ENCODE data around the gene AKR1C8. TPM values are rescaled to one million over a fixed set of nuclear protein-coding genes. Genes with fewer than 3 reads are reported as not detected.
A peak's percentile ranks its signal among the peaks of the same experiment; 100 is the strongest.

Gene AKR1C8
- total and polyA plus RNA-seq, 2 of the 13 experiments (the other 11 are each of a cell fraction or from before 2014, with no cell fraction given): 0.12 TPM; not detected in 1

DNA sequence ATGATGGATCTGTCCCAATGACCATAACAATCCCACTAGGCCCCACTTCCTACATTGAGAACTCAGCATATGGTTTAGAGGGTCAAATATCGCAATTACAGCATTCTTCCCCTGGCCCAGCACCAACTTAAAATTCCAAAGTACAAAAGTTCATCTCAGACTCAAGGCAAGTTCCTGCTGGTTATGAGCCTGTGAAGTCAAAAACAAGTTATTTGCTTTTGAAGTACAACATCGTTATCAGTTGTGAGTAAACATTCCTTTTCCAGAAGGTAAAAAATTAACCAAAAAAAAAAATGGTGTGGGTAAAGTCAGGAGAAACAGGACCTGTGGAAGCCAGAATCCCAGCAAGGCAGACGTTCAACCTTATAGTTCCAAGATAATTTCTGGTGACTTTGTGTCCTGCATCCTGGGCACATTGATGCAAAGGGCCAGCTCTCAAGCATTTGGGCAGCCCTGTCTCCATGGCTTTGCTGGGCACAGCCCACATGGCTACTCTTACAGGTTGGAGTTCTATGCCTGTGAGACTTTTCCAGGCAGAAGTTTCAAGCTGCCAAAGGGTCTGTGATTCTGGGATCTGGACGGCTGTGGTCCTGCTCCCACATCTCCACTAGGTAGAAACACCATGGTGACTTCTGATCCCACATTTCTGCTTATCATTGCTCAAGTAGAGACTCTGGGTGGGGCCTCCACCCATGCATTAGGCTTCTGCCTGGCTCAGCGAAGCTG lies 37.5 kb downstream of the AKR1C8 start (continued):
- TF ChIP-seq, protein P1, sequence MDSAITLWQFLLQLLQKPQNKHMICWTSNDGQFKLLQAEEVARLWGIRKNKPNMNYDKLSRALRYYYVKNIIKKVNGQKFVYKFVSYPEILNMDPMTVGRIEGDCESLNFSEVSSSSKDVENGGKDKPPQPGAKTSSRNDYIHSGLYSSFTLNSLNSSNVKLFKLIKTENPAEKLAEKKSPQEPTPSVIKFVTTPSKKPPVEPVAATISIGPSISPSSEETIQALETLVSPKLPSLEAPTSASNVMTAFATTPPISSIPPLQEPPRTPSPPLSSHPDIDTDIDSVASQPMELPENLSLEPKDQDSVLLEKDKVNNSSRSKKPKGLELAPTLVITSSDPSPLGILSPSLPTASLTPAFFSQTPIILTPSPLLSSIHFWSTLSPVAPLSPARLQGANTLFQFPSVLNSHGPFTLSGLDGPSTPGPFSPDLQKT (CRISPR knock-in tag; IDR thresholded peaks at IDR 0.05; ENCODE audit: borderline replicate concordance): no peak
- TF ChIP-seq, protein P2, sequence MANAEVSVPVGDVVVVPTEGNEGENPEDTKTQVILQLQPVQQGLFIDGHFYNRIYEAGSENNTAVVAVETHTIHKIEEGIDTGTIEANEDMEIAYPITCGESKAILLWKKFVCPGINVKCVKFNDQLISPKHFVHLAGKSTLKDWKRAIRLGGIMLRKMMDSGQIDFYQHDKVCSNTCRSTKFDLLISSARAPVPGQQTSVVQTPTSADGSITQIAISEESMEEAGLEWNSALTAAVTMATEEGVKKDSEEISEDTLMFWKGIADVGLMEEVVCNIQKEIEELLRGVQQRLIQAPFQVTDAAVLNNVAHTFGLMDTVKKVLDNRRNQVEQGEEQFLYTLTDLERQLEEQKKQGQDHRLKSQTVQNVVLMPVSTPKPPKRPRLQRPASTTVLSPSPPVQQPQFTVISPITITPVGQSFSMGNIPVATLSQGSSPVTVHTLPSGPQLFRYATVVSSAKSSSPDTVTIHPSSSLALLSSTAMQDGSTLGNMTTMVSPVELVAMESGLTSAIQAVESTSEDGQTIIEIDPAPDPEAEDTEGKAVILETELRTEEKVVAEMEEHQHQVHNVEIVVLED (CRISPR knock-in tag; IDR thresholded peaks at IDR 0.05; ENCODE audit: borderline replicate concordance): peak; percentile 53; the same call in 1 of the 2 replicates
- TF ChIP-seq ISL2 (CRISPR knock-in tag; IDR thresholded peaks at IDR 0.05) (peak; percentile 97), BCL6 (CRISPR knock-in tag; IDR thresholded peaks at IDR 0.05) (peak; percentile 81), ADNP (CRISPR knock-in tag; IDR thresholded peaks at IDR 0.05) (no peak), ZNF256 (CRISPR knock-in tag; conservative IDR thresholded peaks at IDR 0.05) (0 out of 2 replicates have a peak, but pooled peaks have one; percentile 25), ARNT2 (CRISPR knock-in tag; IDR thresholded peaks at IDR 0.05; ENCODE audit: low read depth) (no peak; the same call in 1 of the 2 replicates), ARNT (IDR thresholded peaks at IDR 0.05) (no peak), IKZF4 (CRISPR knock-in tag; IDR thresholded peaks at IDR 0.05; ENCODE audit: borderline replicate concordance, low read depth, not compliant biosample characterization) (no peak), HMGXB4 (CRISPR knock-in tag; IDR thresholded peaks at IDR 0.05; ENCODE audit: borderline replicate concordance in 1 of 2, low read depth in 1 of 2) (peak in 1 of 2 experiments; percentile 54; a peak in 1 of 4 replicates), MAZ (IDR thresholded peaks at IDR 0.05; ENCODE audit: borderline replicate concordance, low read depth, low read length) (no peak), MAZ (CRISPR knock-in tag; IDR thresholded peaks at IDR 0.05; ENCODE audit: low read depth) (peak; percentile 38; the same call in 1 of the 2 replicates)
- TF ChIP-seq, protein P3, sequence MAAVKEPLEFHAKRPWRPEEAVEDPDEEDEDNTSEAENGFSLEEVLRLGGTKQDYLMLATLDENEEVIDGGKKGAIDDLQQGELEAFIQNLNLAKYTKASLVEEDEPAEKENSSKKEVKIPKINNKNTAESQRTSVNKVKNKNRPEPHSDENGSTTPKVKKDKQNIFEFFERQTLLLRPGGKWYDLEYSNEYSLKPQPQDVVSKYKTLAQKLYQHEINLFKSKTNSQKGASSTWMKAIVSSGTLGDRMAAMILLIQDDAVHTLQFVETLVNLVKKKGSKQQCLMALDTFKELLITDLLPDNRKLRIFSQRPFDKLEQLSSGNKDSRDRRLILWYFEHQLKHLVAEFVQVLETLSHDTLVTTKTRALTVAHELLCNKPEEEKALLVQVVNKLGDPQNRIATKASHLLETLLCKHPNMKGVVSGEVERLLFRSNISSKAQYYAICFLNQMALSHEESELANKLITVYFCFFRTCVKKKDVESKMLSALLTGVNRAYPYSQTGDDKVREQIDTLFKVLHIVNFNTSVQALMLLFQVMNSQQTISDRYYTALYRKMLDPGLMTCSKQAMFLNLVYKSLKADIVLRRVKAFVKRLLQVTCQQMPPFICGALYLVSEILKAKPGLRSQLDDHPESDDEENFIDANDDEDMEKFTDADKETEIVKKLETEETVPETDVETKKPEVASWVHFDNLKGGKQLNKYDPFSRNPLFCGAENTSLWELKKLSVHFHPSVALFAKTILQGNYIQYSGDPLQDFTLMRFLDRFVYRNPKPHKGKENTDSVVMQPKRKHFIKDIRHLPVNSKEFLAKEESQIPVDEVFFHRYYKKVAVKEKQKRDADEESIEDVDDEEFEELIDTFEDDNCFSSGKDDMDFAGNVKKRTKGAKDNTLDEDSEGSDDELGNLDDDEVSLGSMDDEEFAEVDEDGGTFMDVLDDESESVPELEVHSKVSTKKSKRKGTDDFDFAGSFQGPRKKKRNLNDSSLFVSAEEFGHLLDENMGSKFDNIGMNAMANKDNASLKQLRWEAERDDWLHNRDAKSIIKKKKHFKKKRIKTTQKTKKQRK (IDR thresholded peaks at IDR 0.05; ENCODE audit: low read length): no peak
- TF ChIP-seq, protein P4, sequence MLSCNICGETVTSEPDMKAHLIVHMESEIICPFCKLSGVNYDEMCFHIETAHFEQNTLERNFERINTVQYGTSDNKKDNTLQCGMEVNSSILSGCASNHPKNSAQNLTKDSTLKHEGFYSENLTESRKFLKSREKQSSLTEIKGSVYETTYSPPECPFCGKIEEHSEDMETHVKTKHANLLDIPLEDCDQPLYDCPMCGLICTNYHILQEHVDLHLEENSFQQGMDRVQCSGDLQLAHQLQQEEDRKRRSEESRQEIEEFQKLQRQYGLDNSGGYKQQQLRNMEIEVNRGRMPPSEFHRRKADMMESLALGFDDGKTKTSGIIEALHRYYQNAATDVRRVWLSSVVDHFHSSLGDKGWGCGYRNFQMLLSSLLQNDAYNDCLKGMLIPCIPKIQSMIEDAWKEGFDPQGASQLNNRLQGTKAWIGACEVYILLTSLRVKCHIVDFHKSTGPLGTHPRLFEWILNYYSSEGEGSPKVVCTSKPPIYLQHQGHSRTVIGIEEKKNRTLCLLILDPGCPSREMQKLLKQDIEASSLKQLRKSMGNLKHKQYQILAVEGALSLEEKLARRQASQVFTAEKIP (CRISPR knock-in tag; IDR thresholded peaks at IDR 0.05; ENCODE audit: borderline replicate concordance): no peak

Measured in HepG2 (cell line).